ENCODE data around the gene FRAS1.
"Not testable (repeated sequence)": the region's sequence is repeated elsewhere in the genome, so short reads cannot be mapped to it uniquely, and the experiment has no call there.

The FRAS1 gene

GRCh38 chr4:78542373-78542772 is 485.2 kb downstream of the FRAS1 start:
- TF ChIP-seq CTCF (IDR thresholded peaks at IDR 0.05; ENCODE audit: low read depth, low read length, missing control alignments), result no peak
- no peak for DNase-seq (ENCODE audit: extremely low read depth, low read depth)
- no peak overlapping the region for H3K4me3 ChIP-seq (replicated peaks; ENCODE audit: low read depth, low read length)

GRCh38 chr4:78543424-78544125 is 486.5 kb downstream of the FRAS1 start:
- no peak overlapping the region for H3K4me3 ChIP-seq (replicated peaks; ENCODE audit: low read depth, low read length)
- TF ChIP-seq CTCF (IDR thresholded peaks at IDR 0.05; ENCODE audit: low read depth, low read length, missing control alignments), result no peak
- DNase-seq (ENCODE audit: extremely low read depth, low read depth), result no peak

- H3K4me3 ChIP-seq (replicated peaks; ENCODE audit: low read depth, low read length), result no peak overlapping the region
- TF ChIP-seq CTCF (IDR thresholded peaks at IDR 0.05; ENCODE audit: low read depth, low read length, missing control alignments), result no peak
- no peak for DNase-seq (ENCODE audit: extremely low read depth, low read depth)
Measured at GRCh38 chr4:78544678-78545077, 487.6 kb downstream of the FRAS1 start.

- H3K4me3 ChIP-seq (replicated peaks; ENCODE audit: low read depth, low read length), result no peak overlapping the region
- TF ChIP-seq CTCF (IDR thresholded peaks at IDR 0.05; ENCODE audit: low read depth, low read length, missing control alignments), result no peak
- DNase-seq (ENCODE audit: extremely low read depth, low read depth), result no peak
Measured at GRCh38 chr4:78545275-78546246, 488.4 kb downstream of the FRAS1 start.

- DNase-seq (ENCODE audit: extremely low read depth, low read depth); H3K4me3 ChIP-seq (replicated peaks; ENCODE audit: low read depth, low read length): not testable (repeated sequence)
Measured at GRCh38 chr4:78547899-78548298, 490.8 kb downstream of the FRAS1 start.

- DNase-seq (ENCODE audit: extremely low read depth, low read depth); H3K4me3 ChIP-seq (replicated peaks; ENCODE audit: low read depth, low read length): not testable (repeated sequence)
Measured at GRCh38 chr4:78548889-78549288, 491.8 kb downstream of the FRAS1 start.

- H3K4me3 ChIP-seq (replicated peaks; ENCODE audit: low read depth, low read length), result peak within 1 kb of the TSS; percentile 45
- TF ChIP-seq CTCF (IDR thresholded peaks at IDR 0.05; ENCODE audit: low read depth, low read length, missing control alignments), result no peak
- no peak for DNase-seq (ENCODE audit: extremely low read depth, low read depth)
Measured at GRCh38 chr4:78551420-78552351, 494.6 kb downstream of the FRAS1 start, which contains the start of gene ANXA3. ANXA3 (plus strand) TSS chr4:78551770; CDS start chr4:78554474, 2,704 bp downstream.

Data from HFF-Myc (cell line).